ENCODE results near the gene NPC2.
A peak's percentile ranks its signal among the peaks of the same experiment; 100 is the strongest.
"Not testable (repeated sequence)": the region's sequence is repeated elsewhere in the genome, so short reads cannot be mapped to it uniquely, and the experiment has no call there.

The NPC2 gene

GRCh38 chr14:74464785-74465184 lies 28.3 kb downstream of the NPC2 start:
- DNase-seq: no peak

- no peak for DNase-seq
Measured at GRCh38 chr14:74463697-74464096, 29.4 kb downstream of the NPC2 start.

- no peak for DNase-seq
Measured at GRCh38 chr14:74462993-74463392, 30.1 kb downstream of the NPC2 start.

GRCh38 chr14:74459976-74460375 lies 33.1 kb downstream of the NPC2 start:
- DNase-seq: no peak

GRCh38 chr14:74459289-74459946 lies 33.7 kb downstream of the NPC2 start:
- DNase-seq: peak; percentile 13 to 22

GRCh38 chr14:74457565-74457895 lies 35.6 kb downstream of the NPC2 start:
- DNase-seq: no peak

- DNase-seq: no peak
Measured at GRCh38 chr14:74456684-74457564, 36.2 kb downstream of the NPC2 start.

GRCh38 chr14:74454397-74454796 lies 38.7 kb downstream of the NPC2 start:
- not testable (repeated sequence) for DNase-seq

GRCh38 chr14:74444866-74445265 lies 48.2 kb downstream of the NPC2 start:
- DNase-seq: no peak

GRCh38 chr14:74442757-74443156 lies 50.3 kb downstream of the NPC2 start:
- no peak for DNase-seq

GRCh38 chr14:74441113-74441512 lies 52.0 kb downstream of the NPC2 start:
- no peak for DNase-seq

- no peak for DNase-seq
Measured at GRCh38 chr14:74438351-74438915, 54.7 kb downstream of the NPC2 start.

- DNase-seq: no peak
Measured at GRCh38 chr14:74437496-74438053, 55.5 kb downstream of the NPC2 start.

GRCh38 chr14:74434294-74434693 lies 58.8 kb downstream of the NPC2 start:
- no peak for DNase-seq

GRCh38 chr14:74429991-74430390 lies 63.1 kb downstream of the NPC2 start:
- DNase-seq: no peak

Measured in AML-193 (cell line).